HFF-Myc (cell line): ENCODE data around the gene PDE10A.

Experiments used
- DNase-seq: peaks from one replicate; pipeline ENCODE4 v3.0.0-alpha.2; 2011; ENCODE audit warnings: low read depth; ENCODE audit errors: extremely low read depth
- H3K4me3 ChIP-seq: replicated peaks from 2 replicates; pipeline ENCODE4 v1.5.1; 2011; ENCODE audit warnings: low read depth, mild to moderate bottlenecking, control low read depth, low read length
- TF ChIP-seq, protein P1 (sequence below): IDR thresholded peaks from 2 replicates; pipeline ENCODE4 v1.5.1; 2012; ENCODE audit warnings: mild to moderate bottlenecking, low read depth, low read length, control low read depth; ENCODE audit errors: missing control alignments

Gene PDE10A

DNA sequence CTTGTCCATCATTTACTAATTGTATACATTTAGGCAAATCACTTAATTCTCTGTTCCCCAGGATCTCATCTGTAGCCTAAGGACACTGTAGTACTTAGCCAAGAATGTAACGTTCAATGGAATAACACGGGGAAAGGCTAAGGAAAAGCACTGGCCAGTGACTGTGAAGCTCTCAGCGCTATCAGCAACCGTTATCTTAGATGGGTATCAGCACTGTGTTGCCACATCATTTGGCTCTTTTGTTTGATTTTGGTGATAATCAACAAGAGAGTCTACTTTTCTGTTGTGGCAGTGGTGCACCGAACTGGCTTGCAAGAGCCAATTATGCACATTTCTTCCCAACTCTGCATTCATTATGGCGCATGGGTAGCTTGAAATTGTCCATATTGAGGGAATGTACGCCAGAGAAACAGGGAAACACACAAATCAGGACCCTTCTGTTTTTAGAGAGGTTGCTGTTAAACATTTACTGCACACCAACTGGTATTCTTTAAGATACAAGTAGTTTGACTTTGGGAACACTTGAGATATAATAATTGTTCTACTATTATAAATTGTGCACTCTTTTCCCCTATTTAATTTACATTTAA is 259.9 kb downstream of the PDE10A start:
- TF ChIP-seq, protein P1, sequence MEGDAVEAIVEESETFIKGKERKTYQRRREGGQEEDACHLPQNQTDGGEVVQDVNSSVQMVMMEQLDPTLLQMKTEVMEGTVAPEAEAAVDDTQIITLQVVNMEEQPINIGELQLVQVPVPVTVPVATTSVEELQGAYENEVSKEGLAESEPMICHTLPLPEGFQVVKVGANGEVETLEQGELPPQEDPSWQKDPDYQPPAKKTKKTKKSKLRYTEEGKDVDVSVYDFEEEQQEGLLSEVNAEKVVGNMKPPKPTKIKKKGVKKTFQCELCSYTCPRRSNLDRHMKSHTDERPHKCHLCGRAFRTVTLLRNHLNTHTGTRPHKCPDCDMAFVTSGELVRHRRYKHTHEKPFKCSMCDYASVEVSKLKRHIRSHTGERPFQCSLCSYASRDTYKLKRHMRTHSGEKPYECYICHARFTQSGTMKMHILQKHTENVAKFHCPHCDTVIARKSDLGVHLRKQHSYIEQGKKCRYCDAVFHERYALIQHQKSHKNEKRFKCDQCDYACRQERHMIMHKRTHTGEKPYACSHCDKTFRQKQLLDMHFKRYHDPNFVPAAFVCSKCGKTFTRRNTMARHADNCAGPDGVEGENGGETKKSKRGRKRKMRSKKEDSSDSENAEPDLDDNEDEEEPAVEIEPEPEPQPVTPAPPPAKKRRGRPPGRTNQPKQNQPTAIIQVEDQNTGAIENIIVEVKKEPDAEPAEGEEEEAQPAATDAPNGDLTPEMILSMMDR: no peak

DNA sequence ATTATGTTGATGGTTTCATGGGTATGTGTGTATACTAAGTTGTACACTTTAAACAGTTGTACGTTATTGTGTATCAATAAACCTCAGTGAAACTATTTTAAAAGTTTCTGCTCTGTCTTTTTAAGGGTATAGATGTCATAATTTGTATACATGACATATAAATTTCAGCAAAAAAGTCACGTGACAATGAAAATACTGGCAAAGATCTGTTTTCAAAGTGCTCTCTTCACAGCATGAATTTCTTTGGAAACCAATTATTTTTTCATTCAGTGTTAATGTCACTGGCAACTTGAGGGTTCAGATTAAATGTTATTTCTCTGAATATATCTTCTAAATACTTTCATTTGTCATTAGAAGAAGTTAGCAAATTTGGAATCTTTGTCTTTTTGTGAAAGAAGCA is 261.9 kb downstream of the PDE10A start:
- DNase-seq: no peak
- TF ChIP-seq, protein P1: no peak
- H3K4me3 ChIP-seq: no peak overlapping the region

More for the DNA sequence above, 259.9 kb downstream of the PDE10A start:
- no peak overlapping the region for H3K4me3 ChIP-seq
- no peak for DNase-seq

DNA sequence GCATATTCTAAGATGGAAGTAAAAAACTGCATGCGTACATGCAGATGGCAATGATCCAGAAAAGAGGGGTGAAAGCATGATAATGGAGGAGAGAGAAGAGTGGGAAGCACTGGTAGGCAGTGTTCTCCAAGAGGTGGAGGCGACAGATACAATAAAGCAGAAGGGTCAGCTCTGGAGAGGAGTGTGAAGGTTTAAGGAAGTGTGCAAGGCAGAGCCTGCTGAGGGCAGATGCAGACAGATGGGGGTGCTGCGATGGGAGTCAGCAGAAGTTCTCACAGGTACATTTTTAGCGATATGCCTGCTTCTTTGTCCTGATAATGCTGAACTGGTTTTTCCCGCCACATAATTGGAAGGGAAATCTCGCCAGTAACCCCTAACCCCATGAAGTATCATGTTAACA is 272.6 kb downstream of the PDE10A start:
- DNase-seq: no peak
- H3K4me3 ChIP-seq: no peak overlapping the region
- TF ChIP-seq, protein P1: no peak

DNA sequence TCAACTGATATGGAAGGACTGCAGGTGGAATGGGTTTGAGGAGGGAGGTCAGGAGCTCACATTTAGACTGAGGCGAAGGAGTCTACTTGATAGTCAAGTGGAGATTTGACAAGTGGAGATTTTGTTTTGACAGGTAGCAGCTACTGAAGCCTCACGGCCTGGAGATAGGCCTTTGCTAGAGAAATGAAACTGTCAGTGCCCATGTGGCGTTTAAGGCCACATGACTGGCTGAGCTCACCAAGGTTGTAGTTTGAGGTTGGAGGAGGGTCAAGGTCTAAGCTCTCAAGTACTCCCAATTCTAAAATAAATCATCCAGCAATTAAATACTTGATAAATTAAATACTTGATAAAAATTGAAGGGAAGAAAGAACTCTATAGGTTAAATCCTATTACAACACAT is 273.5 kb downstream of the PDE10A start:
- TF ChIP-seq, protein P1: no peak
- H3K4me3 ChIP-seq: no peak overlapping the region
- DNase-seq: no peak

- DNase-seq: no peak
- TF ChIP-seq, protein P1: no peak
- no peak overlapping the region for H3K4me3 ChIP-seq
Measured at GRCh38 chr6:165383323-165383722, 279.7 kb downstream of the PDE10A start.

DNA sequence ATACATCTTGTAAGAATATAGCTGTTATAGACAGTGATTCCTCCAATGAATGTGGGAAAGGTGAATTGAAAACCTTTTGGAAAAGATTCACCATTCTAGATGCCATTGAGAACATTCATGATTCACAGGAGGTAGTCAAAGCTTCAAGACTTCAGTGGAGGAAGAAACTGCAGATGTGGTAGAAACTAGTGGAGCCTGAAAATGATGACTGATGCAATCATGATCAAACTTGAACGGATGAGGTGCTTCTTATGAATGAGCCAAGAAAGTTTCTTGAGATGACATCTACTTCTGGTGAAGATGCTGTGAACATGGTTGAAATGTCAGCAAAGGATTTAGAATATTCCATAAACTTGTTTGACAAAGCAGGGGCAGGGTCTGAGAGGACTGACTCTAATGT is 286.9 kb downstream of the PDE10A start:
- TF ChIP-seq, protein P1: no peak
- H3K4me3 ChIP-seq: no peak overlapping the region
- DNase-seq: no peak

GRCh38 chr6:165365371-165365770 is 297.7 kb downstream of the PDE10A start:
- TF ChIP-seq, protein P1: no peak
- H3K4me3 ChIP-seq: no peak overlapping the region
- DNase-seq: no peak
